CD4-positive, alpha-beta T cell treated with Interleukin-10 for 1 hour (primary cell): ENCODE measurements around the gene ADAM15.
A peak's percentile ranks its signal among the peaks of the same experiment; 100 is the strongest.

Experiments
- DNase-seq: peaks from one replicate; pipeline ENCODE4 v3.0.0-alpha.2; 2020

Gene ADAM15

GRCh38 chr1:155012026-155012546 lies 39.0 kb upstream of the ADAM15 start:
- DNase-seq, result peak; percentile 44

GRCh38 chr1:155012776-155013602 lies 38.1 kb upstream of the ADAM15 start:
- no peak for DNase-seq

GRCh38 chr1:155013632-155014031 lies 37.5 kb upstream of the ADAM15 start:
- peak; percentile 51 for DNase-seq

- no peak for DNase-seq
Measured at GRCh38 chr1:155014709-155015508, 36.2 kb upstream of the ADAM15 start.

GRCh38 chr1:155015527-155016230 lies 35.4 kb upstream of the ADAM15 start:
- DNase-seq, result no peak

GRCh38 chr1:155016231-155016831 lies 34.8 kb upstream of the ADAM15 start:
- no peak for DNase-seq

- peak; percentile 90 for DNase-seq
Measured at GRCh38 chr1:155017041-155017945, 33.8 kb upstream of the ADAM15 start.

- no peak for DNase-seq
Measured at GRCh38 chr1:155017946-155018316, 33.2 kb upstream of the ADAM15 start.

- DNase-seq, result no peak
Measured at GRCh38 chr1:155018617-155019348, 32.3 kb upstream of the ADAM15 start.

GRCh38 chr1:155019377-155020245 lies 31.5 kb upstream of the ADAM15 start:
- DNase-seq, result no peak

GRCh38 chr1:155022136-155022926 lies 28.8 kb upstream of the ADAM15 start:
- DNase-seq, result no peak

- DNase-seq, result no peak
Measured at GRCh38 chr1:155022927-155023236, 28.2 kb upstream of the ADAM15 start.

GRCh38 chr1:155023627-155024026 lies 27.5 kb upstream of the ADAM15 start:
- DNase-seq, result no peak

GRCh38 chr1:155024315-155024714 lies 26.8 kb upstream of the ADAM15 start:
- no peak for DNase-seq

GRCh38 chr1:155026154-155026553 lies 25.0 kb upstream of the ADAM15 start:
- no peak for DNase-seq

- no peak for DNase-seq
Measured at GRCh38 chr1:155026588-155026987, 24.5 kb upstream of the ADAM15 start.

GRCh38 chr1:155029513-155030242 lies 21.4 kb upstream of the ADAM15 start:
- DNase-seq, result no peak

- DNase-seq, result no peak
Measured at GRCh38 chr1:155030243-155030795, 20.8 kb upstream of the ADAM15 start.
